ENCODE measurements around the gene PLAU. TPM values are rescaled to one million over a fixed set of nuclear protein-coding genes. Genes with fewer than 3 reads are reported as not detected.

Gene PLAU
- total RNA-seq, 1 donor from 2014 or later: 54.8 TPM

GRCh38 chr10:73907841-73908517 is 3.0 kb upstream of the PLAU start:
- Mint-ChIP-seq H3K36me3 (ENCODE audit: low read depth) (peaks cover 7% of the 10 kb centered on the region), H3K27ac (ENCODE audit: unreplicated experiment) (peak overlapping the region; percentile 98)

DNA sequence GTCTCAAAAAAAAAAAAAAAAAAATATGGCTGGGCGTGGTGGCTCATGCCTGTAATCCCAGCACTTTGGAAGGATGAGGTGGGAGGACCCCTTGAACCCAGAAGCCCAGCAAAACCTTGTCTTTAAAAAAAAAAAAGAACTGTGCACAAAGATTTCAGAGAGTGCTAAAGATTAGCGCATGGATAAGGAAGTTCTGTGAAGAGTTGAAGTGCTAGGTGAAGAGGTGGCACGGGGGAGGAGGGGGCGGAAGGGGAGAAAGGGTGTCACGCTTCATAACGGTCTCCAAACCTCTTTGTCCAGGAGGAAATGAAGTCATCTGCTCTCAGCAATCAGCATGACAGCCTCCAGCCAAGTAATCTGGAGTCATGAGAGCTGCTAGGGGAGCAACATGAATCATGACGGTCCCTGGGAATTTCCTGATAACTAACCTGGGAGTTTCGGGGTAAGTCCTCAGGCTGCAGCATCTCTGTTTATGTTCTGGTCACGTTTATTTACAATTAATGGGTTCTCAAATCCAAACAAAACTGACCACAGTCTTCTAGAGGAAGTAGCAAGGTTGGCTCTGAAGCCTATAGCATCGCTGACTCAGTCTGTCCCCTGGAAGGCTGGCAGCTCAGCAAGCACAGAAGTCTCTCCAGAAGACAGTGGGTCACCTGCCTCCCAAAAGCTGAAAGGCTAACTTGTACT is 1.9 kb upstream of the PLAU start:
- TF ChIP-seq CTCF (IDR thresholded peaks at IDR 0.05): no peak
- Mint-ChIP-seq H3K9me3 (ENCODE audit: low read depth) (no peaks in the 10 kb centered on the region), H3K36me3 (ENCODE audit: low read depth) (peaks cover 12% of the 10 kb centered on the region), H3K27me3 (ENCODE audit: low read depth) (no peaks in the 10 kb centered on the region), H3K4me1 (ENCODE audit: low read depth) (peaks cover 82% of the 10 kb centered on the region), H3K4me3 (ENCODE audit: unreplicated experiment) (peak overlapping the region; percentile 12), H3K27ac (ENCODE audit: unreplicated experiment) (peak overlapping the region; percentile 98)
- DNase-seq (ENCODE audit: low spot score): no peak

More at GRCh38 chr10:73907841-73908517, 3.0 kb upstream of the PLAU start:
- TF ChIP-seq CTCF (IDR thresholded peaks at IDR 0.05): no peak
- no peaks in the 10 kb centered on the region for H3K27me3 Mint-ChIP-seq (ENCODE audit: low read depth)
- H3K4me1 Mint-ChIP-seq (ENCODE audit: low read depth): peaks cover 72% of the 10 kb centered on the region
- no peak overlapping the region for H3K4me3 Mint-ChIP-seq (ENCODE audit: unreplicated experiment)
- no peak for DNase-seq (ENCODE audit: low spot score)
- H3K9me3 Mint-ChIP-seq (ENCODE audit: low read depth): no peaks in the 10 kb centered on the region

DNA sequence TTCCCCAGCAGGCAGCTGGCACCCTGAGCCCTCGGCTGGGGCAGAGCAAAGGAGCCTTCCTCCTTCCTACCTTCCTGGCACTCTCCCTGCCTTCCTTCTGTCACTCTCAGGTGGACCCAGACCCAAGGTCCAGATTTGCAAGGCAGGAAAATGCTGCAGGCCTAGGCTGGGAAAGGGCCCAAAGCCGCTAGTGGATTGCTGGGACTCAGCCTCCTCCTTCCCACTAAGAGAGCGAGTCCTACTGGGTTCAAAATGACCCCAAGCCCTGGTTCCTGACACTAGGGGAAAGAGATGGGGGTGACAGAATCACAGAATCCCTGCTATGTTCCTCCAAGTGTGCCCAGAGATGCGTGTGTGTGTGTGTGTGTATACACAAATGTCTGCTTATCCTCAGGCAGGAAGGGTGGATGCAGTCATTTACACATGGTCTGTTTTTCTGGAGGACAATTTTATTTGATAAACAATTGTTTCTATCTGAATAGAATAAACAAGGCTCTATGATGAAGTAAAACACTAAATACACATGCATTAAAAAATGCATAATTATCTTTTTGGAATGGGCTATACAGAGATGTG is 1.3 kb upstream of the PLAU start:
- H3K36me3 Mint-ChIP-seq (ENCODE audit: low read depth): peaks cover 14% of the 10 kb centered on the region
- peak overlapping the region; percentile 98 for H3K27ac Mint-ChIP-seq (ENCODE audit: unreplicated experiment)
- TF ChIP-seq CTCF (IDR thresholded peaks at IDR 0.05): no peak
- DNase-seq (ENCODE audit: low spot score): no peak
- no peaks in the 10 kb centered on the region for H3K27me3 Mint-ChIP-seq (ENCODE audit: low read depth)
- H3K9me3 Mint-ChIP-seq (ENCODE audit: low read depth): no peaks in the 10 kb centered on the region
- H3K4me3 Mint-ChIP-seq (ENCODE audit: unreplicated experiment): peak overlapping the region; percentile 76
- peaks cover 89% of the 10 kb centered on the region for H3K4me1 Mint-ChIP-seq (ENCODE audit: low read depth)

GRCh38 chr10:73910401-73910763 is 550 bp upstream of the PLAU start:
- H3K27ac Mint-ChIP-seq (ENCODE audit: unreplicated experiment): peak overlapping the region; percentile 64
- peak; percentile 28 for TF ChIP-seq CTCF (IDR thresholded peaks at IDR 0.05)
- peaks cover 94% of the 10 kb centered on the region for H3K4me1 Mint-ChIP-seq (ENCODE audit: low read depth)
- no peaks in the 10 kb centered on the region for H3K27me3 Mint-ChIP-seq (ENCODE audit: low read depth)
- H3K36me3 Mint-ChIP-seq (ENCODE audit: low read depth): peaks cover 22% of the 10 kb centered on the region
- no peak for DNase-seq (ENCODE audit: low spot score)
- no peaks in the 10 kb centered on the region for H3K9me3 Mint-ChIP-seq (ENCODE audit: low read depth)
- H3K4me3 Mint-ChIP-seq (ENCODE audit: unreplicated experiment): peak overlapping the region; percentile 76

DNA sequence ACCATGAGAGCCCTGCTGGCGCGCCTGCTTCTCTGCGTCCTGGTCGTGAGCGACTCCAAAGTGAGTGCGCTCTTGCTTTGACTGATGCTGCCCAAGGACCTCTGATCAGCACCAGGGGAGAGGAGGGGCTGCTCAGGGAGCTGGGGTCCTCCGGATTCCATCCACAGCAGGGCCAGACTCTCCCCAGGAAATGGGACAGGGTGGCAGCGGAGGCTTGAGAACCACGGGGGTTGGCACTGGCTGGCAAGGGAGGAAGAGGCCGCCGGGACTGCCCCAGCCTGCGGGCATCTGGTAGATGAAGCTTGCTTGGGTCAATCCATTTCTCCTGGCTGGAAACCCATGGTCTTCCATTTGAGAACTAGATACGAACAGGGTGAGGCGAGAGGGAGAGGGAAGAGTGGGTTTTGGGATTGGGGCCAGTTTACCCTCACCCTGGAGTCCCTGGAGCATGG is 647 bp downstream of the PLAU start:
- H3K4me1 Mint-ChIP-seq (ENCODE audit: low read depth): peaks cover 94% of the 10 kb centered on the region
- peak overlapping the region; percentile 96 for H3K4me3 Mint-ChIP-seq (ENCODE audit: unreplicated experiment)
- peaks cover 31% of the 10 kb centered on the region for H3K36me3 Mint-ChIP-seq (ENCODE audit: low read depth)
- H3K9me3 Mint-ChIP-seq (ENCODE audit: low read depth): no peaks in the 10 kb centered on the region
- no peak for DNase-seq (ENCODE audit: low spot score)
- TF ChIP-seq CTCF (IDR thresholded peaks at IDR 0.05): no peak
- peak overlapping the region; percentile 77 for H3K27ac Mint-ChIP-seq (ENCODE audit: unreplicated experiment)
- no peaks in the 10 kb centered on the region for H3K27me3 Mint-ChIP-seq (ENCODE audit: low read depth)
